CD8-positive, alpha-beta memory T cell (primary cell): ENCODE measurements around the gene NRDC. TPM values are rescaled to one million over a fixed set of nuclear protein-coding genes. Genes with fewer than 3 reads are reported as not detected.

Experiments used
- CTCF ChIA-PET: fragments of 350-600 bp; sonication (Branson Sonifier 250); formaldehyde crosslinking; loops from one replicate; lab custom pipeline; 2021; ENCODE audit warnings: antibody characterized with exemption; lab: Charles Lee
- POLR2A ChIA-PET: fragments of 350-600 bp; sonication (Branson Sonifier 250); formaldehyde crosslinking; loops from one replicate; lab custom pipeline; 2021; ENCODE audit warnings: antibody characterized with exemption; lab: Charles Lee
- DNase-seq, 5 donors: peaks; one replicate each; pipeline versions ENCODE4 v3.0.0 to v3.0.0-alpha.2; 2020 to 2022; ENCODE audit warnings: mixed read lengths in 1 of 5
- H3K27ac ChIP-seq: one replicate; pipeline ENCODE4 v1.7.0; 2013; ENCODE audit warnings: low read depth, mild to moderate bottlenecking, low read length, moderate library complexity
- H3K27me3 ChIP-seq: 2 replicates; pipeline ENCODE4 v1.7.0; 2013; ENCODE audit warnings: low read length, mild to moderate bottlenecking; ENCODE audit not compliant: insufficient read depth, poor library complexity, severe bottlenecking
- H3K36me3 ChIP-seq: 2 replicates; pipeline ENCODE4 v1.7.0; 2013; ENCODE audit warnings: mild to moderate bottlenecking, low read length, moderate library complexity; ENCODE audit not compliant: insufficient read depth
- H3K4me1 ChIP-seq: 2 replicates; pipeline ENCODE4 v1.7.0; 2013; ENCODE audit warnings: mild to moderate bottlenecking, low read length, moderate library complexity; ENCODE audit not compliant: insufficient read depth
- H3K4me3 ChIP-seq: 2 replicates; pipeline ENCODE4 v1.7.0; 2013; ENCODE audit warnings: mild to moderate bottlenecking, low read length
- H3K9me3 ChIP-seq: 2 replicates; pipeline ENCODE4 v1.7.0; 2013; ENCODE audit warnings: mild to moderate bottlenecking, low read length
- H3K27ac Mint-ChIP-seq, 8 donors: one replicate each; pipeline ENCODE4 v1.8.0; 2020 to 2021; ENCODE audit warnings: mixed read lengths in 8 of 8, mild to moderate bottlenecking in 6 of 8, inconsistent platforms in 3 of 8, moderate library complexity in 3 of 8
- H3K27me3 Mint-ChIP-seq, 2 donors: one replicate each; pipeline ENCODE4 v1.8.0; 2020 to 2021; ENCODE audit warnings: mixed read lengths in 2 of 2, mild to moderate bottlenecking in 1 of 2, moderate library complexity in 1 of 2
- H3K36me3 Mint-ChIP-seq, 3 donors: one replicate each; pipeline ENCODE4 v1.8.0; 2020 to 2021; ENCODE audit warnings: mixed read lengths in 3 of 3, inconsistent platforms in 1 of 3, mild to moderate bottlenecking in 1 of 3
- H3K4me1 Mint-ChIP-seq, 3 donors: one replicate each; pipeline ENCODE4 v1.8.0; 2020 to 2021; ENCODE audit warnings: mixed read lengths in 3 of 3, inconsistent platforms in 1 of 3, mild to moderate bottlenecking in 1 of 3
- H3K4me3 Mint-ChIP-seq, 7 donors: one replicate each; pipeline ENCODE4 v1.8.0; 2020 to 2021; ENCODE audit warnings: mixed read lengths in 7 of 7, mild to moderate bottlenecking in 6 of 7, moderate library complexity in 4 of 7, inconsistent platforms in 2 of 7
- H3K9me3 Mint-ChIP-seq, 5 donors: one replicate each; pipeline ENCODE4 v1.8.0; 2020 to 2022; ENCODE audit warnings: mixed read lengths in 5 of 5, mild to moderate bottlenecking in 3 of 5, moderate library complexity in 2 of 5, inconsistent platforms in 1 of 5
- polyA plus RNA-seq: library from polyadenylated mRNA; unstranded; fragments of 300-500 nt; fragmentation: Illumina TruSeq; gene quantifications from one replicate; pipeline ENCODE4 v1.2.3, GENCODE V29; 2021
- total RNA-seq, 2 experiments: library from RNA; stranded (reverse); gene quantifications; one replicate each; pipeline ENCODE4 v1.2.3, GENCODE V29; 2021

NRDC gene
- total and polyA plus RNA-seq, 3 experiments from 2014 or later, result 83.0 to 139 (median 129) TPM

DNA sequence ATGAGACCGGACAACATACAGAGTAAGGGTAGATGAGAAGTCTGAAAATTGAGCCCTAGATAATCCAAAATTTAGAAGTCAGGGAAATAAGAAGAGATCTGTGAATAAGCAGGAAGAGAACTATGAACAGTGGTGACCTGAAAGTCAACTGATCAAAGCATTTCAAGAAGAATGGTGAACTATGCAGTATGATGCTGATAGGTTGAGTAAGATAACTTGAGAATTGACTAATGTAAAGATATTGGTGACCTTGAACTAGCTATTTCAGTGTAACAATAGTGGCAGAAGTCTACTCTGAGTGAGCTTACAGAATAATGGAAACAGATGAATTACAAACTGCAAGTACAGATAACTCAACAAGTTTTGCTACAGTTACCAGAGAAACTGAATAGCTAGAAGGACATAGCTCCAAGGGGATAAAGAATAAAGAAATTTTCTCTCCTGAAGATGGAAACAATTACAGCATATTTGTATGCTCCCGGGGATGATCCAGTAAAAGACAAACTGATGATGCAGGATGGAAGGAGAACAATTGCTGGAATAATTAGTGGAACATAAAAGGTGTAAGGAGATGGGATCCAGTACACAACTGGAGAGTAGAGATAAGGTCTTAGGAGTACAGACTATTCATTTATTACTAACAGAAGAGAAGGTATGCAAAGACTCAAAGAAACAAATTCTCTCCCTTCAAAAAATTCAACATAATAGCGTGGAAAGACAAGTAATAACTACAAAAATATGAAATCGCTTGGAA lies 10.9 kb downstream of the NRDC start:
- CTCF ChIA-PET, result no interaction called here

DNA sequence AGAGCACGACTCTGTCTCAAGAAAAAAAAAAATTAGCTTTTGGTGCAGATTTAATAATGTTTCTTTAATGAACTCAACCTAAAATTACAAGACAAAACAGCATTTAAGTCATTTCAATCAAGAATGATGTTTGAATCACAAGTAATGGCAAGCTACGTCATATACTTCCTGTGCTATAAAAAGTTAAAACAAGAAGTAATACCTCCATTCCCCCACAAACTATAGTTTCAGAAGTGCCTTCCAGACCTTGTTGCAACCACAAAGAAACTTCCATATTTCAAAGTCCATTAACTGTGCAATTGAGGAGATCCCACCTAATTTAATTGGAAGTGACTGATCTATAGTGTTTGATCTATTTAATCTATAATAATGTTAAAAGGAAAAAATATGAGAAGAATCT lies 15.1 kb downstream of the NRDC start:
- DNase-seq, result peak in 2 of 5 donors; percentile 9 to 13
- peak overlapping the region in 5 of 8 donors; percentile 11 to 80 (median 52) for H3K27ac Mint-ChIP-seq
- Histone ChIP-seq H3K27ac (no peak overlapping the region), H3K9me3 (no peaks in the 10 kb centered on the region), H3K4me1 (peaks cover 15% of the 10 kb centered on the region), H3K36me3 (no peaks in the 10 kb centered on the region), H3K27me3 (no peaks in the 10 kb centered on the region), H3K4me3 (no peak overlapping the region)
- peaks cover 43 to 64% (median 57%) of the 10 kb centered on the region in 3 donors for H3K4me1 Mint-ChIP-seq
- H3K27me3 Mint-ChIP-seq, result no peaks in the 10 kb centered on the region
- peaks cover 0 to 21% (median 5%) of the 10 kb centered on the region in 3 donors for H3K36me3 Mint-ChIP-seq
- CTCF ChIA-PET, result no interaction called here
- no peak overlapping the region for H3K4me3 Mint-ChIP-seq
- POLR2A ChIA-PET, result no interaction called here
- no peaks in the 10 kb centered on the region for H3K9me3 Mint-ChIP-seq

More for the DNA sequence above, 10.9 kb downstream of the NRDC start:
- Mint-ChIP-seq H3K27me3 (no peaks in the 10 kb centered on the region), H3K4me1 (peaks cover 56 to 78% (median 71%) of the 10 kb centered on the region in 3 donors), H3K9me3 (no peaks in the 10 kb centered on the region), H3K36me3 (peaks cover 0 to 19% (median 9%) of the 10 kb centered on the region in 3 donors), H3K4me3 (no peak overlapping the region), H3K27ac (peak overlapping the region in 5 of 8 donors; percentile 5 to 88 (median 38))
- no peak overlapping the region for H3K4me3 ChIP-seq
- no peaks in the 10 kb centered on the region for H3K9me3 ChIP-seq
- peaks cover 19% of the 10 kb centered on the region for H3K4me1 ChIP-seq
- no peaks in the 10 kb centered on the region for H3K27me3 ChIP-seq
- no peak for DNase-seq
- no peak overlapping the region for H3K27ac ChIP-seq
- no peaks in the 10 kb centered on the region for H3K36me3 ChIP-seq
- POLR2A ChIA-PET, result no interaction called here

DNA sequence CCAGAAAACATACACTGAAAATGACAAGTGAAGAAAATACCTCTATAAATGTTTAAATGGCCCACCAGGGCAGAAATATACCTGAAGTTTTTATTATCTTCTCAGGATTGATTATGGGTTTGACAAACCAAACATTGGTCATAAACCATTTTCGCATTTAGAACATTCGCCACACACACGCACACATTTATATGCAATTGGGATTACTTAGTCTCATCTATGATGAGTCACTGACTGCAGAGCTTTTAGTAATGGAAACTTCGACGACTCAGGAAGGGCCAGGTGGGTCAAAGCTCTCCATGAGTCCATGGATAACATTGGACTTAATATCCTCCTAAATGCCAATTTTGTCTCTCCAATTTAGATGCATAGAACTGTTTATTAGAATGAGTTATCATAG lies 16.9 kb downstream of the NRDC start:
- no peaks in the 10 kb centered on the region for H3K27me3 Mint-ChIP-seq
- Histone ChIP-seq H3K4me3 (no peak overlapping the region), H3K27me3 (no peaks in the 10 kb centered on the region), H3K36me3 (no peaks in the 10 kb centered on the region), H3K4me1 (peaks cover 4% of the 10 kb centered on the region), H3K27ac (no peak overlapping the region), H3K9me3 (no peaks in the 10 kb centered on the region)
- no peak overlapping the region for H3K4me3 Mint-ChIP-seq
- ChIA-PET CTCF (no interaction called here), POLR2A (no interaction called here)
- H3K9me3 Mint-ChIP-seq, result no peaks in the 10 kb centered on the region
- H3K36me3 Mint-ChIP-seq, result peaks cover 0 to 18% (median 3%) of the 10 kb centered on the region in 3 donors
- H3K27ac Mint-ChIP-seq, result peak overlapping the region in 1 of 8 donors; percentile 72
- peaks cover 28 to 58% (median 40%) of the 10 kb centered on the region in 3 donors for H3K4me1 Mint-ChIP-seq
- DNase-seq, result no peak

DNA sequence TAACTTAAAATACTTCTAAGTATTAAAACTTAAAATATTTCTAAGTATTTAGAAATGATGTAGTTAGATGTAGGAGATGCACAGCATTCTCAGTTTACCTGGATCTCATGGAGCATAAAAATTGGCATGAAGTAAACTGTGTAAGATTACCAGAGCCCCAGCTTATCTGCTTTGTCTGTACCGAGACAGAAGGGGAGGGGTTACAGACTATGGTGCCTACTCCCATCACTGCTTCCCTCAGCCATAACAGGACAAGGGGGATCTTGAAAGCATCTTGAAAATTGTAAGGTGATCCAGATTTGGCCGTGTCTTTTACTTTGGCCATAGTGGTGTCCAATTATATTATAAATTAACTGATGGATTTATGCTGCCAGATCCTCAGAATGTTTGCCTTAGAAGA lies 18.8 kb downstream of the NRDC start:
- no peak for DNase-seq
- CTCF ChIA-PET, result interaction anchor here (1.8 kb wide), 1 partner anchor 10 kb away, joined by 4 read pairs; no protein-coding TSS in a partner anchor
- no peaks in the 10 kb centered on the region for H3K36me3 ChIP-seq

DNA sequence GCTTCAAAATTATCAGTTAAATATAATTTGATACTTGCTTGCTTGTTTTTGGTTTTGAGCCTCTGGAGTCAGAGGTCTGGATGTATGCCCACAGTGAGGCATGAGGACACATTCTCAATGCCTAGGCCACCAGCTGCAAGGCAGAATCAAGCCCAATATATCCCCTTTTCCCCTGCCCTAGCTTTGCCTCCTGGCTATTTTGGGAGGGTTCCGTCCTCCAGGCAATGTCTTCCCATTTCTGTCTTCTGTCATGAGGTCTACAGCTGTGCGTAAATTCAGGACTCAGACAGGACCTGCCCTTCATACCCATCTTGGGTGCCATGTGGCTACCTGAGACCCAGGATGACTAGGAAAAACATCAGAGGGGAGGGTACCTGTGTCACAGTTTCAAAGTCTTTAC lies 19.2 kb downstream of the NRDC start:
- H3K36me3 Mint-ChIP-seq, result peaks cover 0 to 30% (median 8%) of the 10 kb centered on the region in 3 donors
- Histone ChIP-seq H3K36me3 (no peaks in the 10 kb centered on the region), H3K4me3 (no peak overlapping the region), H3K27ac (no peak overlapping the region), H3K4me1 (peaks cover 4% of the 10 kb centered on the region), H3K9me3 (no peaks in the 10 kb centered on the region), H3K27me3 (no peaks in the 10 kb centered on the region)
- POLR2A ChIA-PET, result no interaction called here
- no peak overlapping the region for H3K27ac Mint-ChIP-seq
- H3K9me3 Mint-ChIP-seq, result no peaks in the 10 kb centered on the region
- CTCF ChIA-PET, result interaction anchor here (1.8 kb wide), 1 partner anchor 10 kb away, joined by 4 read pairs; no protein-coding TSS in a partner anchor
- no peak for DNase-seq
- H3K4me3 Mint-ChIP-seq, result no peak overlapping the region
- H3K27me3 Mint-ChIP-seq, result no peaks in the 10 kb centered on the region
- H3K4me1 Mint-ChIP-seq, result peaks cover 28 to 60% (median 47%) of the 10 kb centered on the region in 3 donors

More for the DNA sequence above, 18.8 kb downstream of the NRDC start:
- Histone ChIP-seq H3K4me1 (peaks cover 4% of the 10 kb centered on the region), H3K27ac (no peak overlapping the region), H3K27me3 (no peaks in the 10 kb centered on the region), H3K4me3 (no peak overlapping the region), H3K9me3 (no peaks in the 10 kb centered on the region)
- POLR2A ChIA-PET, result no interaction called here
- H3K36me3 Mint-ChIP-seq, result peaks cover 0 to 26% (median 8%) of the 10 kb centered on the region in 3 donors
- H3K4me1 Mint-ChIP-seq, result peaks cover 28 to 60% (median 46%) of the 10 kb centered on the region in 3 donors
- H3K27me3 Mint-ChIP-seq, result no peaks in the 10 kb centered on the region
- no peaks in the 10 kb centered on the region for H3K9me3 Mint-ChIP-seq
- peak overlapping the region in 1 of 8 donors; percentile 55 for H3K27ac Mint-ChIP-seq
- H3K4me3 Mint-ChIP-seq, result no peak overlapping the region

DNA sequence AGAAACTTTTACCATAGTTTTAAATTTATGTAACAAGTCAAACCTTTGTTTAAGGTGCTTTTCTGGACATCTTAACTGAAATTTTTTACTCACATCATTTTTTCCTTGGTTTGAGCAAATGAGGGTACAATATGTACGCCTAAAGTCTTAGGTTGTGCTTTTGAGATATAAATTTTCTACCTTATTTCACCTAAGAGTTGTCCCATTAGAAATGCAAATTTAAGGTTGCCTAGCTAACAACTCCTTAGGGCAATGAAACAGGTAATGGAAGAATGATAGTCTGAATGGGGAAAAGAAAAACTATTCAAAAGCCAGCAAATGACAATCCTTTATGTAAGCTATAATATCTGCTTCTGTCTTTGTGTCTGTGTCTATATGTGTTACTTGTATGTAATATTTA lies 19.6 kb downstream of the NRDC start:
- Histone ChIP-seq H3K4me1 (peaks cover 4% of the 10 kb centered on the region), H3K27me3 (no peaks in the 10 kb centered on the region), H3K36me3 (no peaks in the 10 kb centered on the region), H3K4me3 (no peak overlapping the region), H3K27ac (no peak overlapping the region), H3K9me3 (no peaks in the 10 kb centered on the region)
- Mint-ChIP-seq H3K27me3 (no peaks in the 10 kb centered on the region), H3K4me1 (peaks cover 27 to 58% (median 46%) of the 10 kb centered on the region in 3 donors), H3K36me3 (peaks cover 0 to 31% (median 8%) of the 10 kb centered on the region in 3 donors), H3K4me3 (no peak overlapping the region), H3K27ac (no peak overlapping the region), H3K9me3 (no peaks in the 10 kb centered on the region)
- ChIA-PET POLR2A (no interaction called here), CTCF (interaction anchor here (1.8 kb wide), 1 partner anchor 10 kb away, joined by 4 read pairs; no protein-coding TSS in a partner anchor)
- DNase-seq, result no peak

DNA sequence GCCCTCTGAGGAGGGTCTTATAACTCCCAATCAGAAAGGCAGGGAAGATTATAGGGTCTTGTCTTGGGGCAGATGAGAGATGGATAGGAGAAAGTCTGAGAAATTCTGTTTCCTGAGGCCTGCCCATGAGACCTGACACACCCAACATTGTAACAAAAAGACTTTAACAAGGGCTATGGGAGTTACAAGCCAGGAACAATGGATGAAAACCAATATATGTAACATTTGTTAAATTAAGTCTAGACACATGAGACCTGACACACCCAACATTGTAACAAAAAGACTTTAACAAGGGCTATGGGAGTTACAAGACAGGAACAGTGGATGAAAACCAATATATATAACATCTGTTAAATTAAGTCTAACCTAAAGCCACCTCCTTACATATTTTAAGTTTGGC lies 21.8 kb downstream of the NRDC start:
- Histone ChIP-seq H3K9me3 (no peaks in the 10 kb centered on the region), H3K4me1 (no peaks in the 10 kb centered on the region), H3K27ac (no peak overlapping the region), H3K4me3 (no peak overlapping the region), H3K27me3 (no peaks in the 10 kb centered on the region), H3K36me3 (no peaks in the 10 kb centered on the region)
- H3K4me1 Mint-ChIP-seq, result peaks cover 20 to 48% (median 33%) of the 10 kb centered on the region in 3 donors
- peak overlapping the region in 4 of 8 donors; percentile 27 to 85 (median 62) for H3K27ac Mint-ChIP-seq
- POLR2A ChIA-PET, result no interaction called here
- no peak overlapping the region for H3K4me3 Mint-ChIP-seq
- no peaks in the 10 kb centered on the region for H3K9me3 Mint-ChIP-seq
- CTCF ChIA-PET, result no interaction called here
- peaks cover 0 to 29% (median 5%) of the 10 kb centered on the region in 3 donors for H3K36me3 Mint-ChIP-seq
- H3K27me3 Mint-ChIP-seq, result no peaks in the 10 kb centered on the region
- DNase-seq, result no peak

DNA sequence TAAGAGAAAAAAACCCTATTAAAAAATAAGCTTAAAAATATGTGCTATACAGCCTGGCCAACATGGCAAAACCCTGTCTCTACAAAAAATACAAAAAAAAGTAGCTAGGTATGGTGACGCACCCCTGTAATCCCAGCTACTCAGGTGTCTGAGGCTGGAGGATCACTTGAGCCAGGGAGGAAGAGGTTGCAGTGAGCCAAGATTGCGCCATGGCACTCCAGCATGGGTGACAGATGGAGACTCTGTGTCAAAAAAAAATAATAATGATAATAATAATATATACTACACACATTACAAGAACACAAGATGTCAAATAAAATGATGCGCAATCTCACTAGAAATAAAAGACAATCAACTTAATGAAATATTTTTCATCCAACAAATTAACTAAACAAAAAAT lies 22.9 kb downstream of the NRDC start:
- ChIA-PET CTCF (no interaction called here), POLR2A (no interaction called here)
- H3K27ac ChIP-seq, result no peak overlapping the region
- peak overlapping the region in 2 of 8 donors; percentile 12 to 47 for H3K27ac Mint-ChIP-seq
- H3K36me3 Mint-ChIP-seq, result peaks cover 0 to 26% (median 5%) of the 10 kb centered on the region in 3 donors
- H3K9me3 Mint-ChIP-seq, result no peaks in the 10 kb centered on the region
- no peak for DNase-seq
- no peaks in the 10 kb centered on the region for H3K27me3 ChIP-seq
- no peaks in the 10 kb centered on the region for H3K9me3 ChIP-seq
- no peak overlapping the region for H3K4me3 ChIP-seq
- H3K36me3 ChIP-seq, result no peaks in the 10 kb centered on the region
- peaks cover 18 to 46% (median 30%) of the 10 kb centered on the region in 3 donors for H3K4me1 Mint-ChIP-seq
- no peaks in the 10 kb centered on the region for H3K27me3 Mint-ChIP-seq
- no peak overlapping the region for H3K4me3 Mint-ChIP-seq
- no peaks in the 10 kb centered on the region for H3K4me1 ChIP-seq
